HG02938 (cell line): ENCODE measurements around the gene HOXC6.
"Not testable (repeated sequence)": the region's sequence is repeated elsewhere in the genome, so short reads cannot be mapped to it uniquely, and the experiment has no call there.

ENCODE experiments used
- ATAC-seq: cut with Tn5 transposase; IDR thresholded peaks from one replicate; pipeline ENCODE4 v1.9.1; 2021; ENCODE audit warnings: mild to moderate bottlenecking, moderate library complexity; ENCODE audit not compliant: unreplicated experiment

HOXC6 gene

GRCh38 chr12:54038284-54038870, 10.1 kb downstream of the HOXC6 start:
- ATAC-seq: no peak

GRCh38 chr12:54038871-54039414, 10.7 kb downstream of the HOXC6 start:
- ATAC-seq: no peak

GRCh38 chr12:54039417-54040147, 11.3 kb downstream of the HOXC6 start:
- no peak for ATAC-seq

- ATAC-seq: no peak
These were observed 11.9 kb downstream of the HOXC6 start for GRCh38 chr12:54040148-54040494.

- no peak for ATAC-seq
These were observed 12.4 kb downstream of the HOXC6 start for GRCh38 chr12:54040648-54041047.

GRCh38 chr12:54041097-54041690, 13.0 kb downstream of the HOXC6 start:
- no peak for ATAC-seq

- ATAC-seq: not testable (repeated sequence)
These were observed 13.8 kb downstream of the HOXC6 start for GRCh38 chr12:54042033-54042432.

GRCh38 chr12:54042970-54043853, 15.0 kb downstream of the HOXC6 start:
- ATAC-seq: no peak

GRCh38 chr12:54044425-54045103, 16.3 kb downstream of the HOXC6 start:
- no peak for ATAC-seq

- no peak for ATAC-seq
These were observed 17.2 kb downstream of the HOXC6 start for GRCh38 chr12:54045401-54045800.

- ATAC-seq: no peak
These were observed 17.8 kb downstream of the HOXC6 start for GRCh38 chr12:54045868-54046521.

GRCh38 chr12:54046809-54047159, 18.5 kb downstream of the HOXC6 start:
- no peak for ATAC-seq

GRCh38 chr12:54047160-54047963, 19.1 kb downstream of the HOXC6 start:
- no peak for ATAC-seq

GRCh38 chr12:54047964-54048303, 19.7 kb downstream of the HOXC6 start:
- no peak for ATAC-seq

GRCh38 chr12:54048406-54049093, 20.3 kb downstream of the HOXC6 start:
- no peak for ATAC-seq

GRCh38 chr12:54049108-54049507, 20.9 kb downstream of the HOXC6 start:
- no peak for ATAC-seq

- no peak for ATAC-seq
These were observed 22.2 kb downstream of the HOXC6 start for GRCh38 chr12:54050482-54050810.

GRCh38 chr12:54051026-54051842, 23.0 kb downstream of the HOXC6 start:
- ATAC-seq: no peak
